Esophagus (tissue), 2 donors: ENCODE data around the gene FBXL7. TPM values are rescaled to one million over a fixed set of nuclear protein-coding genes. Genes with fewer than 3 reads are reported as not detected.

ENCODE experiments used
- H3K27ac ChIP-seq, 2 donors: one replicate each; pipeline ENCODE4 v1.5.1; 2013; ENCODE audit warnings: low read depth in 2 of 2, mild to moderate bottlenecking in 2 of 2, inconsistent platforms in 1 of 2, low read length in 1 of 2, moderate library complexity in 1 of 2
- H3K27me3 ChIP-seq, 2 donors: one replicate each; pipeline ENCODE4 v1.6.1; 2013; ENCODE audit warnings: low read length in 2 of 2, control low read depth in 1 of 2, mild to moderate bottlenecking in 1 of 2; ENCODE audit not compliant: insufficient read depth in 2 of 2, control insufficient read depth in 1 of 2
- H3K36me3 ChIP-seq, 2 donors: one replicate each; pipeline ENCODE4 v1.6.1; 2013; ENCODE audit warnings: low read length in 1 of 2; ENCODE audit not compliant: control insufficient read depth in 2 of 2, insufficient read depth in 2 of 2
- H3K4me1 ChIP-seq, 2 donors: one replicate each; pipeline ENCODE4 v1.6.1; 2013; ENCODE audit warnings: low read length in 1 of 2; ENCODE audit not compliant: control insufficient read depth in 2 of 2, insufficient read depth in 2 of 2
- H3K4me3 ChIP-seq, 2 donors: one replicate each; pipeline ENCODE4 v1.5.1; 2013; ENCODE audit warnings: low read length in 2 of 2, mild to moderate bottlenecking in 2 of 2, low read depth in 1 of 2, moderate library complexity in 1 of 2
- H3K9me3 ChIP-seq, 2 donors: one replicate each; pipeline ENCODE4 v1.6.1; 2013; ENCODE audit warnings: mild to moderate bottlenecking in 2 of 2, low read depth in 1 of 2, low read length in 1 of 2, moderate library complexity in 1 of 2; ENCODE audit not compliant: control insufficient read depth in 2 of 2, insufficient read depth in 1 of 2
- WGBS, 2 donors: extraction: QIAGEN DNeasy Blood & Tissue Kit; methylation state at CpG; one replicate each; pipeline ENCODE4 v1.1.7; 2013; 5-methylcytosine and 5-hydroxymethylcytosine counted together
- polyA plus RNA-seq, 2 donors: library from polyadenylated mRNA; stranded (reverse); fragments of 200-250 nt; gene quantifications; one replicate each; pipeline ENCODE4 v1.2.3, GENCODE V29; 2013
- donor health status: healthy with polysubstance abuse.
- donor health status: Bipolar disorder and iron deficiency.

FBXL7 gene
- polyA plus RNA-seq, 2 donors = 1.8 to 4.4 TPM

- peaks cover 0 to 10% of the 10 kb centered on the region in 2 donors for H3K36me3 ChIP-seq
- no peak overlapping the region for H3K4me3 ChIP-seq
- H3K9me3 ChIP-seq = peaks cover 0 to 5% of the 10 kb centered on the region in 2 donors
- no peaks in the 10 kb centered on the region for H3K4me1 ChIP-seq
- H3K27ac ChIP-seq = no peak overlapping the region
- WGBS, 2 donors = 78 to 81% methylated on average over 1 of the region's 1 CpG
- no peaks in the 10 kb centered on the region for H3K27me3 ChIP-seq
Observed at GRCh38 chr5:15938961-15939360, 439.0 kb downstream of the FBXL7 start.

- no peak overlapping the region for H3K27ac ChIP-seq
- H3K4me1 ChIP-seq = no peaks in the 10 kb centered on the region
- H3K9me3 ChIP-seq = peaks cover 0 to 5% of the 10 kb centered on the region in 2 donors
- no peaks in the 10 kb centered on the region for H3K27me3 ChIP-seq
- WGBS, 2 donors = 90 to 93% methylated on average over 3 of the region's 3 CpGs
- H3K4me3 ChIP-seq = no peak overlapping the region
- H3K36me3 ChIP-seq = peaks cover 0 to 10% of the 10 kb centered on the region in 2 donors
Observed at GRCh38 chr5:15940905-15941304, 440.9 kb downstream of the FBXL7 start.

- whole genome bisulfite sequencing, 2 donors = 63 to 65% methylated on average over 2 of the region's 2 CpGs
- no peak overlapping the region for H3K4me3 ChIP-seq
- H3K27ac ChIP-seq = no peak overlapping the region
- H3K9me3 ChIP-seq = no peaks in the 10 kb centered on the region
- no peaks in the 10 kb centered on the region for H3K36me3 ChIP-seq
- no peaks in the 10 kb centered on the region for H3K4me1 ChIP-seq
- H3K27me3 ChIP-seq = no peaks in the 10 kb centered on the region
Observed at GRCh38 chr5:15943487-15943886, 443.5 kb downstream of the FBXL7 start.

GRCh38 chr5:15946026-15946425, 446.0 kb downstream of the FBXL7 start:
- H3K27ac ChIP-seq = no peak overlapping the region
- WGBS, 2 donors = 97 to 99% methylated on average over 3 of the region's 3 CpGs
- H3K4me1 ChIP-seq = no peaks in the 10 kb centered on the region
- no peaks in the 10 kb centered on the region for H3K36me3 ChIP-seq
- H3K4me3 ChIP-seq = no peak overlapping the region
- H3K9me3 ChIP-seq = no peaks in the 10 kb centered on the region
- no peaks in the 10 kb centered on the region for H3K27me3 ChIP-seq

- 67 to 78% methylated on average over 3 of the region's 3 CpGs for WGBS, 2 donors
Observed at GRCh38 chr5:15948190-15948589, 448.2 kb downstream of the FBXL7 start.

GRCh38 chr5:15951126-15951525, 451.1 kb downstream of the FBXL7 start:
- Histone ChIP-seq H3K27ac (no peak overlapping the region), H3K27me3 (no peaks in the 10 kb centered on the region), H3K36me3 (no peaks in the 10 kb centered on the region), H3K4me1 (no peaks in the 10 kb centered on the region), H3K4me3 (no peak overlapping the region), H3K9me3 (no peaks in the 10 kb centered on the region)
- 82 to 91% methylated on average over 3 of the region's 3 CpGs for WGBS, 2 donors

More at GRCh38 chr5:15948190-15948589, 448.2 kb downstream of the FBXL7 start:
- Histone ChIP-seq H3K4me1 (no peaks in the 10 kb centered on the region), H3K9me3 (no peaks in the 10 kb centered on the region), H3K27me3 (no peaks in the 10 kb centered on the region), H3K27ac (no peak overlapping the region), H3K36me3 (no peaks in the 10 kb centered on the region), H3K4me3 (no peak overlapping the region)

GRCh38 chr5:15951550-15951949, 451.6 kb downstream of the FBXL7 start:
- Histone ChIP-seq H3K4me3 (no peak overlapping the region), H3K27ac (no peak overlapping the region), H3K4me1 (no peaks in the 10 kb centered on the region), H3K27me3 (no peaks in the 10 kb centered on the region), H3K9me3 (no peaks in the 10 kb centered on the region), H3K36me3 (no peaks in the 10 kb centered on the region)
- 95% methylated on average over 3 of the region's 3 CpGs for WGBS, 2 donors

- WGBS, 2 donors = 87 to 94% methylated on average over 6 of the region's 6 CpGs
- no peaks in the 10 kb centered on the region for H3K36me3 ChIP-seq
- no peaks in the 10 kb centered on the region for H3K9me3 ChIP-seq
- H3K4me1 ChIP-seq = no peaks in the 10 kb centered on the region
- no peaks in the 10 kb centered on the region for H3K27me3 ChIP-seq
- H3K27ac ChIP-seq = no peak overlapping the region
- no peak overlapping the region for H3K4me3 ChIP-seq
Observed at GRCh38 chr5:15956622-15957021, 456.6 kb downstream of the FBXL7 start.

- no peaks in the 10 kb centered on the region for H3K36me3 ChIP-seq
- no peak overlapping the region for H3K4me3 ChIP-seq
- H3K27ac ChIP-seq = no peak overlapping the region
- no peaks in the 10 kb centered on the region for H3K9me3 ChIP-seq
- H3K4me1 ChIP-seq = no peaks in the 10 kb centered on the region
- H3K27me3 ChIP-seq = no peaks in the 10 kb centered on the region
- 55 to 60% methylated on average over 5 of the region's 5 CpGs for WGBS, 2 donors
Observed at GRCh38 chr5:15957124-15957523, 457.1 kb downstream of the FBXL7 start.

- H3K4me3 ChIP-seq = no peak overlapping the region
- H3K9me3 ChIP-seq = no peaks in the 10 kb centered on the region
- no peak overlapping the region for H3K27ac ChIP-seq
- no peaks in the 10 kb centered on the region for H3K4me1 ChIP-seq
- 74 to 77% methylated on average over 7 of the region's 7 CpGs for WGBS, 2 donors
- H3K27me3 ChIP-seq = no peaks in the 10 kb centered on the region
- H3K36me3 ChIP-seq = no peaks in the 10 kb centered on the region
Observed at GRCh38 chr5:15959370-15960164, 459.6 kb downstream of the FBXL7 start.
